HG02642 (cell line): Measurements from ENCODE around the gene FREY1.

ENCODE experiments used
- ATAC-seq: cut with Tn5 transposase; IDR thresholded peaks from one replicate; pipeline ENCODE4 v1.9.1; 2021; ENCODE audit warnings: mild to moderate bottlenecking; ENCODE audit not compliant: unreplicated experiment, poor library complexity

FREY1 gene

DNA sequence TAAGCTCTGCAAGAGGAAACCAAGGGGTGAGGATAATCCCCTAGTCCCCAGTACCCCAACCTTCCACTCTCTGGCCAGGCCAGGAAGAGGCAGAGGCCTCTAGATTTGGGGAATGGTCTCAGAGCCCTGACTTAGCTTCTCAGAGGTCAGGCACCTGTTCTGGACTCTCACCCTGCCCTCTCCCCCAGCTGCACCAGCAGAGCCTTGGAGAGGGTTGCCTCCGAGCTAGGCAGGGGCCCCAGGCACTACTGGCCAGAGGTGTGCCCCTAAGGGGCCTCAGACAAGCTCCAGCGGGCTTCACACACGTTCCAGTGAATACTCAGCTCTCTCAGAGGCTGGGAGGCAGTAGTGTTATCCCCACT lies 8.0 kb downstream of the FREY1 start:
- no peak for ATAC-seq

DNA sequence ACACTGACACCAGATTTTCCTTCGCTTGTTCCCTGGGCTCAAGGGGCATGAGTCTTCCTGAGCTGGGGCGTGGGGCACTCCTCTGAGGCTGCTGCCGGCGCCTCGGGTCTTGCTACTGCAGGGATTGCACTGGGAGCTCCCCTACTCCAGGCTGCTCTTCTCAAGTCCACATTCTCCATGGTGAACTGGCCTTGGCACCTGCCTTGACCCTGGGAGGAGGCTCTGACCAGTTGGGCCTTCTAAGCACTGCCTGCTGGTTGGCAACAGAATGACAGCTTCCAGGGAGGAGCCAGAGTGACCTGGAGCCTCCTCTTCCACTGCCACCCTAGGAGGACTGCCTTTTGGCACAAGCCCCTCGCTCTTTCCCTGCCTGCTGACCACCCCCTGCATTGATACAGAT lies 9.5 kb downstream of the FREY1 start:
- no peak for ATAC-seq

DNA sequence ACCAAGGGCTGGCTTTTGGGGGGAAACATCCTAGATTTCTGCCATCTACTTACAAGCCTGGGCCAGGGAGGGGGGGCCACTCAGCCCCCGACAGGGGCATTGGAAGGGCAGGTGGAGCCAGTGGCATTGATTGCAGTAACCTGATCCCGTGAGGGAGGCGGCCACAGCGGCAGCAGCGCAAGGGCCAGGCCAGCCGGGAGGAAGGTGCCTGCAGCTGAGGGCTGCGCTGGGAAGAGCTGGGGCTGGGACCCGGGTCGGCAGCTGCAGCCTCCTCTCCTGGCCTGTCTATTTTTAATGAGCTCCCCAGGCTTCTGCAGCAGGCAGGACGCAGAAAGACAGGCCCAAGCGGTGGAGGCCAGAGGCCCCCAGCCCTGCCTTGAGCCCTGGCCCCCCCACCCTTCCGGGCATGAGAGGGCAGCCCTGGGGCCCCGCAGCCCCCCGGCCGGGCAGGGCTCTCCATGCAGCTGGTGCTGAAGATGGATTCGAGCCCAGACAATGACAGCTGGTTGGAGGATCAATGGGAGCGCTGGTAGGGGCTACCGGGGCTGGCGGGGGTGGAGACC lies 10.6 kb downstream of the FREY1 start:
- ATAC-seq = no peak

DNA sequence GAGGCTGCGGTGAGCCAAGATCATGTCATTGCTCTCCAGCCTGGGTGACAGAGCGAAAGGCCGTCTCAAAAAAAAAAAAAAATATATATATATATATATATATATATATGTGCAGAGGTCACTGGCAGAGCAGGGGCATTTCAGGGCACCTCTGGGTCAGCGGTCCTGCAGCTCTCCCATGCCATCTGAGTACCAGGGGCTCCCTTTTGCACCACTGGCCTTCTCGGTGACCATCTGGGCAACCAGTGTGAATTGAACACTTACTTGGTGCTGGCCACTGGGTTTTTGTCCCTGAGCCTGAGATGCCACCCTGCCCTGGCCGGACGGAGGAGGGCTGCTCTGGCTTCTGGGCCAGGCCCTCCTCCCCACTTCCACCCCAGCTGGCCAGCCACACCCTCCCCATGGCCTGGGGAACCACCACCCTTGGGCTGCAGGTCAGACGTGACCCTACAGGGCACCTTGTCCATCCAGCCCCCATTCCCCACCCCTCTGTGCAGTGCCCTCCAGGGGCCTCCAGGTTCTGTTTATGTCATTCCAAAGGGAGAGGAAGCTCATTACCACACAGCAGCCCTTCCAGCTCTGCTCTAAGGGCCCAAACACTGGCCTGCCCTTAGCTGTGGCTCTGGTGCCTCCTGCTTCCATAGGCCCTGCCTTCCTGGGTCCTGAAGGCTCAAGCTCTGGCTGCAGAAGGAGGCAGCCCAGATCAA lies 11.4 kb downstream of the FREY1 start:
- no peak for ATAC-seq

DNA sequence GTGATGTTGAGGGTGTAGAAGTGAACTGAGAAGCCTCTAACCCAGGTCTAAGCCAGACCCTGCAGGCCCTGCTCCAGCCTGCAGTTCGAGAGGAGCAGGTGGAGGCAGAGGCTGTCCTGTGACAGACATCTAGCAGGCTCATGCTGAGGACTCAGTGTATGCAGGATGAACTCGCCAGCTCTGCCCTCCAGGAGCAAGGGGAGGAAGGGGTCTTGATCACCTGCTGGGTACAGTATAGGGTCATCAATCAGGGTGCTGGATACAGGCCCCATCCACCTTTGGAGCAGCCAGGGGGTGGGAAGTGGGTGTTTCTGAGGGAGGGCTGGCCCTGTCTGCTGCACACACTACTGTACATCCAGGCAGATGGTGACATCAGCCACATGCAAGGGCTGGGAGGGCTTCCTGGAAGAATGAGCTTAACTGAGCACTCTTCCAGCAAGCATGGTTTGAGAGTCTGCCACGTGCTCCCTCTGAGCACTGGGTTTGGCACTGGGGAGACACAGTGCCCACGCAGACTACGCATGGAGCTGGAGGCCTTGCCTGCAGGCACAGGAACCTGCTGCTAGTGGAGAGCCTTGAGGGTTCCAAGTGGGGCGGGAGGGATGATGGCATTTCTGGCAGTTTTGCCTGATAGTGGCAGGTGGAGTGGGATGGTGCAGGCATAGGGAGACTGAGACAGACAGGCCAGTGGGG lies 12.4 kb downstream of the FREY1 start:
- no peak for ATAC-seq

DNA sequence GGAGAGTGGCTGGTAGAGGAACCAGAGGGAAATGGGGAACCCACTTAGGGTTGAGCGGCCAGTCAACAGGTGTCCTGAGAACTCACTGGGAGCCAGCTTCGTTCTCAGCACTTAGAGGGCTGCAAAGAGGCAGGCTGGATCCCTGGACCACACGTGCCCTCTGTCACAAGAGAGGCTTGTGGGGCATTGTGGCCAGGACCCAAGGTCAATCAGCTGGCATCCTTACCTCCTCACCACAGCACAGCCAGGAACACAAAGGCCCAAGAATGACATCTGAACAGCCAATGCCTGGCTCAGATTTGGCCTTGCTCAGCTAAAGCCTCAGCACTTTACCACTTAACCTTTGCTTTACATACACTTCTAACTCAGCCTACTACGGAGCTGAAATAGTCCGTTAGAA lies 14.2 kb downstream of the FREY1 start:
- no peak for ATAC-seq

DNA sequence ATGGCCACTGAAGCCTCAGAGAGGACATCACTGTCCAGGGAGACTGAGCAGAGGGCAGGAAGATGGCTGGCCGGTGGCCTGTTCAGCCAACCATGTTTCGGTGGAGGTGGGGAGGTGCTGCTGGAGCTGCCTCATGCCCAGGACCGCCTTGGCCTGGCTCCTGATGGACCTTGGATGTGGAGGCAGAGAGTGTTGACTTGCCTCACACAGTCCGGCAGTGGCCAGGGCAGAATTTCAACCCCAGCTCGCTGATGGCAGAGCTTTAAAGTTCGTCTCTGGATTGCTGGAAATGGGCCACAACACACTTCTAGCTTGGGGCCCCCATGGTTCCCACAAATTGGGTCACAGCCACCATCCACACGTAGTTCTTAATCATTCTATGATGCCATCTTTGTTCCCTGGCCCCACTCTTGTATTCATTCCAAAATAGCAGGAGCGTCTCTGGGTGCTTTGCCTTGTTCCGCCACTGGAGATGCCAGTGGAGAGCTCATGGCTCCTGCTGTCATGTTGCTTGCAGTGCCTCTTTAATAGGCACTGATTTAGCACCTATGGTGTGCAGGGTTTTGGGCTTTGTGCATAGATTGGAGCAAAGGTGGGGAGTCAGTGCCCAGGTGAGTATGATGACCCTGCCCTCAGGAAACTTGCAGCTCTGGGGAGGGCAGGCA lies 16.1 kb downstream of the FREY1 start:
- ATAC-seq = no peak

DNA sequence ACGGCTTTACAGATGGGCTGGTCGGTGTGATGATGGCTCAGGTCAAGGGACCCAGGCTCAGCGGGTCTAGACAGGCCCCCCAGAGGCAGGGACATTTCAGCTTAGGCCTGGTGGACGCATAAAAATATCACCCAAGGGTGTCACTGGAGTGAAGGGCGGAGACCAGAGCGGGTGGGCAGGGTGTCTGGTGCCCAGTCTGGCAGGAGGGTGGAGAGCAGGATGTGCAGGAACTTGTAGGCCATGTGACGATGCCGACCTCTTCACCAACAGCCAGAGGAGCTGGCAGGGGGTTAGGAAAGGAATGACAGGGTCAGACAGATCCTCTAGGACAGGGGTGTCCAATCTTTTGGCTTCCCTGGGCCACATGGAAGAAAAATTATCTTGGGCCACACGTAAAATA lies 17.1 kb downstream of the FREY1 start:
- ATAC-seq = no peak

DNA sequence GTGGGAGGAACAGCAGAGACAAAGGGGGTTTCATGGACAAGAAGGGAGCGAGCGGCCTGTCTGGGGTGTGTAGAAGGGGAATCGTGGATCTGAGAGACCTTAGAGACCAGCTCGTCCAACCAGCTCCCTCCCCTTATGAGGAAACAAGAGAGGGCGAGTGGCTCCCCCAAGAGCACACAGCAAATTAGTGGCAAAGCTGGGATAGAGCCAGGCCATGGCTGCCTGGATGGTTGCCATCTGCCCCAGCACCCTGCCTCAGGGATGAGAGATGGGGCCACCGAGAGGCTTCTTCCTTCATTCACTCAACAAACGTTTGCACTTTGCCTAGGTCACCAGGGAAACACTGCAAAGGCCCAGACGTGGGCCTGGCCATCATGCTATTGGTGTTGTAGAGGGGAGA lies 17.5 kb downstream of the FREY1 start:
- no peak for ATAC-seq

DNA sequence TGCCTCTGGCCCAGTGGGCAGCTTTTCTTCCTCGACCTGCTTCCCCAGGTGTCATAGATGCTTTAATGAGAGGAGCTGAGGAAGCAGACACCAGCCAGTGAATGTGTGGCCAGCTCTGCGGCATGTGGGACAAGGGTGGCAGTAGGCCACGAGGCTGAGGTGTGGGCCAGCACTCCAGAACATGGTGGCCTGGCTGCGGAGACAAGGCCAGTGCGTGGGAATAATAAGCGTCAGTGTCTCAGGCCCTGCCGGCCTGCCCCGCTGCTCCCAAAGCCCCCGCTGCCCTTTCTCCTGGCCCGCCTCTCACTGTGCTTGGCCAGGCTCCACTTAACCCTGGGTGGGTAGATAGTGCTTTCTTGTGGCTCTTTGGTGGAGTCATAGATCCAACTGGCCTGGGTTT lies 19.5 kb downstream of the FREY1 start:
- no peak for ATAC-seq

DNA sequence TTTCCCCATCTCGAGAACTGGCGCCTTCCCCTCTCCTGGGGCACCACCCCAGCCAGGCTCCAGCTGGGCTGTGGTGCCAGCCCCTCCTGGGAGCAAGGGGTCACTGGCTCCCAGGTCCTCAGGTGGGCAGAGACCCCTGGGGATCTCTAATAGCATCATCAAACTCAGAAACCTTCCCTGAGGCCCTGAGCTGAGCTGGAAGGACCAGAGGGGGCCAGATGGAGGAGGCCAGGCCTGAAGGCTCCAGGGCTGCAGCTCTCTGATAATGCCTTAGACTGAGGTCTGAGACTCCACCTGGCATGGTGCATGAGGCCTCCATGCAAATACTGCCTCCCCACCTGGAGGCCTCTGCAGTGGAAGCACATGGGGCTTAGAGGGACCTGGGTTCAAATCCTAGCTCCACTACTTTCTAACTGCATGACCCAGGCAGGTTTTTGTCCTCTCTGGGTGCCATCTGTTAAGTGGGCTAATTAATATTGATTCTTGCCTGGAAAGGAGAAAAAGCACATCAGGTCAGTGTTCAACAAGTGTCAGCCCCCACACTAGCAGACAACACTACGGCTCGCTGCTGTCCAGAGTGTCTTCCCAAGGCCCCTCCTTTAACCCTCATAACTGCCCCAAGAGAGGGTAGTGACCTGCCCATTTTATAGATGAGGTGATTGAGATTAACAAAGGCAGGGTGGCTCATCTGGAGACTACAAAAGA lies 20.1 kb downstream of the FREY1 start:
- ATAC-seq = no peak

DNA sequence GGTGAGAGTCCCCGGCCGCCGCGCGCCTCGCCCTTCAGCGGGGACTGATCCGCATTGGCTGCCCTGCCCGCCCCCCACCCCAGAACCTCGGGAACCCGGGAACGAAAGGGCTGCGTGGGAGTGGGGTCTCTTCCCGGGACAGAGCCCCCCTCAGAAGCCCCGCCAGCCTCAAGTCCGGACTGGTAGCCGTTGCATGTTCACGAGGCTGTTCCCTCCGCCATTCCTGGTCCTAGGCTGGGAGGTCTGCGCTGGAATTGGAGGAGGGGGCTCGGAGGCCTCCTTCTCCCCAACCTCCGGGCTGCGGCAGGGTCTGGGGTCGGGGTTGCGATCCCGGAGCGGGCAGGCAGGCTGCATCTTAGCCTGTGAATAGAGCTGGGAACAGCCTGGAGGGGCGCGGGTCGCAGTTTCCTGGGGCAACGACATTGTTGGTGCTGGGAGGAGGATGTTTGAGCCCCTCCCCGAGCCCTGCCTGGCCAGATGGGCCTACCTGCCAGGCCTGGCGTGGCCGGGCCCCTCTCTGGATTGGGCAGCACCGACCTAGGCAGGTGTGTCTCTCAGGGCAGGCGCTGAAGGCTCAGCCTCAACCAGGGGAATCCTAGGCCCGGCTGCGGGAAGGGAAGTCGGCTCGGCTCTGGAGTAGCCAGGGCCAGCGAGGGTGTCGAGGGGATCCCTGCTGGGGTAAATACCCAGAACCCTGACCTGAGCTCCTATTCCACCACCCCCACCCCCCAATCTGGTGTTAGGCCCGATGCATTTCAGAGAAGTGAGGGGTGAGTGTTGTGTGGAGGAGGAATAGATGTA lies 20.9 kb downstream of the FREY1 start:
- no peak for ATAC-seq

DNA sequence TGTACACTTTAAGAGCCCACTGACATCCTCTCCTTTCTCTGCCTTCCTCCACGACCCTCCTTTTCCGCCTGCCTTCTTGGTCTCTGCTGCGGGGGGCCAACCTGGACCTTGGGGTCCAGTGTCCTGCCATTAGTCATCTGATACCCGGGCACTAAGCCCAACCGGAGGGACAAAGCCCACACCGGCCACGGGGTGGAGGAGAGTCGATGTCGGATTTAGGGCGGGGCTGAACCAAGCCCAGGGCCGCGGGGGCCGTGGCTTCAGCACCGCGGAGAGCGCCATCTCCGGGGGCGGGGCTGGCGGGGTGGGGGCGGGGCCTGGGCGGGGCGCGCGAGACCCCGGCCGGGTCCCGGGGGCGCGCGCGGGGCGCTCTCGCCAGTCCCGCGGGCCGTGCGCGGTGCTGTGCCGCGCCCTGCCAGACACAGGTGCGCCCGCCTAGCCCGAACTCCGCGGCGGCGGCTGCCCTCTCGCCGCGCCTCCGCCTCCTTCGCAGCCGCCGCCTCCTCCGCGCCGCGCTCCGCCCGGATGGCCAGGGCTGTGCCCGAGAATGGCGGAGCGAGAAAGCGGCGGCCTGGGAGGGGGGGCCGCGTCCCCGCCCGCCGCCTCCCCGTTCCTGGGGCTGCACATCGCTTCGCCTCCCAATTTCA lies 21.7 kb downstream of the FREY1 start, which contains the start of gene MAPK8IP1:
Gene MAPK8IP1 (plus strand): TSS at position 378 of the 647 bp plus-strand sequence. CDS start 170 bp downstream, at position 548.
- ATAC-seq = peak; percentile 65

DNA sequence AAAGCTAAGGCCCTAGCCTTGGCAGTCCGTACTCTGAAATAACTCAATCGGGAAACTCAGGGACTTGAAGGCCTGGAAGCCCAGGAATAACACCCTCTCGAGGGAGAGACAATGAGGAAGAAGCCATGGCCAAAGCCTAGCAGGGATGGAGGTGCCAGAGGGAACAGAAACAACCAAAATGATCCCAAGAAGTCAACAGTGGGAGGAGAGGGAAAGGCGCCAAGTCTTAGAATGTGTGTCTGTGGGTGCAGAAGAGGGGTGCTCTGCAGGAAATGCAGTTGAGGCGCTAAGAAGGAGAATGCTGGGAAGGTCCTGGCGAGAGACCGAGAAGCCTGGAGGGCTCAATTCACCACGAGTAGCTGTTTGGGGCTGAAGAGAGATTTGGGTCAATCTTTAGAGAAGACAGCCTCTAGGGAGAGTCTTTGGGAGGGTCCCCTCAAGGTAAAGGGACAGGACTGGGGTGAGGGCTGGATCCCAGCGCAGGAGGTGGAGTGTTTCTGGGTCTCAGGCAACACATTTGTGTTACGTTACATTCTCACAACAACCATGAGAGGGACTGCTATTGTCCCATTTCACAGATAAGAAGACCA lies 22.4 kb downstream of the FREY1 start:
- no peak for ATAC-seq

DNA sequence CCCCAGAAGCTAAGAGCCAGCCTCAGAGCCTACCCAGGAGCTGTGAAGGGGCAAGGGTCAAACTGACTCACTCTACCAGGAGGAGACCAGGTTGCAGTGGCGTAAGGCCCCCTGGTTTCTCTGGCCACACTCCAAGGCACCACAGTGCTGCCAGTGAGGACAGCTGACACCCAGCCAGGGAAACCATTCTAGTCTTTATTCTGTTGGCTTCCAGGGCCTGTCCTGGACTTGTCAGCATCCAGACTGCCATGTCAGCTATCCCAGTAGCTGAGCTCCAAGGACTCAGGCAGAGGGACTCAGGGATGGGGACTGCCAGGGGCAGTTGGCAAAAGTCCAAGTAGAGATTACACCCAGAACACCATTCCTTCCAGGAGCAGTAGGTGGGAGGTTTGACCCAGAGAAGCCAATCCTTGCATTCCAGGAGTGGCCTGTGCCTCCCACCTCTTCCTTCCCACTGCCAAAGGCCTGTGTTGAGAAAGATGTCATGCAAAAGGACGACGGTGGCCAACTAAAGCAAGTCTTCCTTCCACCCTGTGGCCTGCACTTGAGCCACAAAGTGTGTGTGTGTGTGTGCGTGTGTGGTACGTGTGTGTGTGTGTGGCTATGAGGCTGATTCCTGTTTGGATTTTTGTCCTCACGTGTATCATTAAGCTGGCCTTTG lies 25.2 kb downstream of the FREY1 start:
- ATAC-seq = no peak

DNA sequence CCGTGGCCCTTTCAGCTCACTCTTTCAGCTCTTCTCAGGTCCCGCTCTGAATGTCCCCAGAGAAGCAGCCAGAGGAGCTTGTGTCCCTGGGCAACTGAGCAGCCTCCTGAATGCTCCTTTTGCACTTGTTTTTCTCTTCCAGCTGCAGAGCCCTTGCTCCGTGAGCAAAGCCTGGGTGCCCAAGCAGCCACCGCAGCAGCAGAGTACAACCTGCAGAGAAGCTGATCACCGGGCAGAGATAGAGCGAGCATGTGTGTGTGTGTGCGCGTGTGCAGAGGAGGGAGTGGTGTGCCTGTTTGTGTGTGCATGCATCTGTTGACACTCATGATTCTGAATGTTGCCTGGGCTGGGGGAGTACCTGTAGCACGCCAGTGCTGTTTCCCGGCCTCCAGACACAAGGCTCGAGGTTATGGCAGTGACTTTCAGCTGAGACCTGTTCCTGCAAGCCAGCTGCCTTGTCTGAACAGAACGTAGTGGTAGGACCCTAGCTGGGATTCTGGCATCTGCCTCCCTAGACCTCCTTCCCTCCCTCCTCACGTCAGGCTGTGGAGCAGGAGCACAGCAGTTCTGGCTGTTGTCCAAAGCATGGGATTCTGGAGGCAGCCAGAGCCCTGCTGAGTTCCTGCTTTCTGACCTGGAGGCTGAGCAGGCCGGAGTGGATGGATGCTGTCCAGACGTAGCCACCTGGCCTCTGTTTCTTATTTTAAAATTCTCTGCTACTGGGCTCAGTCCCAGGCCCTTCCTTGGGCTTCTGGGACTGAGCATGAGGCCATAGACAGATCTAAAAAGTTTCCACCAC lies 26.1 kb downstream of the FREY1 start:
- no peak for ATAC-seq

DNA sequence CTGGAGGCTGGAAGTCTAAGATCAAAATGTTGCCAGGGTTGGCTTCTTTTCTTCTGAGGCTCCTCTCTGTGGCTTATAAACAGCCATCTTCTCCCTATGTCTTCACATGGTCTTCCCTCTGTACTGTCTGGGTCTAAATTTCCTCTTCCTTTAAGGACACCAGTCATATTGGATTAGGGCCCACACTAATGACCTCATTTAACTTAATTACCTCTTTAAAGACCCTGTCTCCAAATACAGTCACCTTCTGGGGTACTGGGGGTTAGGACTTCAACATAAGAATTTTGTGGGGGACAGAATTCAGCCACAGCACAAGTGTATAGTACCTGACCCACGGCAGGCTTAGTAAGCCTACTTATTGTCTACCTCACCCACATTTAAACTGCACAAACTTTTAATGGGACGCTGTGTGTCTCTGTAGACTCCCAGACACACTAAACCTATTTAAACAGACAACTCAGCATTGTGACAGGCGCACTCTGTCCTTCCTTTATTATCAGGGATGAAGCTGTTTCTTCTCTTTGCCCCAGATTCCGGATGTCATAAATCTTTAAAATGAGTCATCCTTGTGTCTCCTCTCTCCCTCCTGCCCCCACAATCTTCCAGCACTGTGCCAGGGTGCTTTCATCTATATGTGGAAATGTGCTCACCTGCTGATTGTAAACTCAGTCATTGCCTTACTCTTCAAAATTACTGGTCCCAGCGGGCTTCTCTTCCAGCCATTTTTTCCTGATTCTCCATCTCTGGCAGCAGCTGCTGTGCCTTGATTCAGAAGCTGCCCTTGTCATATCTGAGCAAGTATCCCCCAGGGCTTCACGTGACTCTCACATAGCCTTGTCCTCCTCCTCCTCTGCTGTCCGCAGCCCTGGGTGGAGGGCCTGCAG lies 27.0 kb downstream of the FREY1 start:
- ATAC-seq = no peak
